Chondrocyte (in vitro differentiated cells): Measurements from ENCODE around the gene UBASH3A. TPM values are rescaled to one million over a fixed set of nuclear protein-coding genes. Genes with fewer than 3 reads are reported as not detected.

ENCODE experiments used
- DNase-seq: peaks from one replicate; pipeline ENCODE4 v3.0.0; 2021; ENCODE audit warnings: mixed read lengths, low spot score
- H3K27ac Mint-ChIP-seq: one replicate; pipeline ENCODE4 v1.8.0; 2021; ENCODE audit warnings: mild to moderate bottlenecking, moderate library complexity, mixed read lengths; ENCODE audit not compliant: unreplicated experiment
- H3K27me3 Mint-ChIP-seq: 2 replicates; pipeline ENCODE4 v1.8.0; 2021; ENCODE audit warnings: low read depth, mixed read lengths
- H3K36me3 Mint-ChIP-seq: 2 replicates; pipeline ENCODE4 v1.8.0; 2021; ENCODE audit warnings: low read depth, mixed read lengths
- H3K4me1 Mint-ChIP-seq: 2 replicates; pipeline ENCODE4 v1.8.0; 2021; ENCODE audit warnings: low read depth, mild to moderate bottlenecking, mixed read lengths
- H3K4me3 Mint-ChIP-seq: one replicate; pipeline ENCODE4 v1.8.0; 2021; ENCODE audit warnings: mild to moderate bottlenecking, moderate library complexity, mixed read lengths; ENCODE audit not compliant: unreplicated experiment
- H3K9me3 Mint-ChIP-seq: 2 replicates; pipeline ENCODE4 v1.8.0; 2021; ENCODE audit warnings: low read depth, mixed read lengths
- total RNA-seq: library from RNA; stranded (reverse); gene quantifications from 3 replicates; pipeline ENCODE4 v1.2.1, GENCODE V29; 2021
- TF ChIP-seq, protein P1 (sequence below): fragments of 200-600 bp; sonication (generic); IDR thresholded peaks from 2 replicates; pipeline ENCODE4 v1.5.0; 2021; ENCODE audit warnings: antibody characterized with exemption, mild to moderate bottlenecking, moderate library complexity

Gene UBASH3A
- total RNA-seq, 1 donor from 2014 or later: not detected

DNA sequence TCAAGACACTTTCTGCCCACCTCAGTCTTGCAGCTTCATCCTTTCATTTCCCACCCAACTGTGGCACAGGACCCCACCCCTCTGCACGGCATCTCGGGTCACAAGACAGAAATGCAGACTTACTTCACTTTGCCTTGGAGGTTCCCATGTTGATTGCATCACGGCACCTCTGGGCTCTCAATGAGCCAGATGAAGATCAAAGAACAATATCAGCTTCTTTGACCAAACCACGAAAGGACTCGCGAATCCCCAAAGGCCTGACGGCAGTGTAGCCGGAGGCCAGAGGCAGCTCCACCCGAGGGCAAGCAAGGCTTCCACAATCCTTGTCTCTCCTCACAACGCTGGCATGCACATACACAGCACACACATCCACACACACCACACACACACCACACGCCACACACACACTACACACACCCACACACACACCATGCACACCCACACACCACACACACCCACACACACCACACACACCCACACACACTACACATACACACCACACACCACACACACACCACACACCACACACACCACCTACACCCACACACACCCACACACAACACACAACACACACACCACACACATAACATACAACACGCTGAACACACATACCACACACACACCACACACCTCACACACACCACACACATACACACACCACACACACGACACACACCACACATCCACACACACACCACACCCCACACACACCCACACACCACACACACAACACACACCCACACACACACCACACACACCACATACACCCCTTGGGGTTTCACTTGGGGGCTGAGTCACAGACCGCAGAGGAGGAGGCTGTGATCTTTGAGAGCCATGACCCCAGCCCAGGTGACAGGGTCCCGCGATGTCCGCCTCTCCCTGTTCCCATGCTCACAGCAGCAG lies 35.8 kb downstream of the UBASH3A start:
- Mint-ChIP-seq H3K9me3 (peaks cover 3% of the 10 kb centered on the region), H3K4me1 (no peaks in the 10 kb centered on the region), H3K27me3 (peaks cover 21% of the 10 kb centered on the region), H3K36me3 (no peaks in the 10 kb centered on the region), H3K27ac (no peak overlapping the region), H3K4me3 (no peak overlapping the region)
- TF ChIP-seq, protein P1, sequence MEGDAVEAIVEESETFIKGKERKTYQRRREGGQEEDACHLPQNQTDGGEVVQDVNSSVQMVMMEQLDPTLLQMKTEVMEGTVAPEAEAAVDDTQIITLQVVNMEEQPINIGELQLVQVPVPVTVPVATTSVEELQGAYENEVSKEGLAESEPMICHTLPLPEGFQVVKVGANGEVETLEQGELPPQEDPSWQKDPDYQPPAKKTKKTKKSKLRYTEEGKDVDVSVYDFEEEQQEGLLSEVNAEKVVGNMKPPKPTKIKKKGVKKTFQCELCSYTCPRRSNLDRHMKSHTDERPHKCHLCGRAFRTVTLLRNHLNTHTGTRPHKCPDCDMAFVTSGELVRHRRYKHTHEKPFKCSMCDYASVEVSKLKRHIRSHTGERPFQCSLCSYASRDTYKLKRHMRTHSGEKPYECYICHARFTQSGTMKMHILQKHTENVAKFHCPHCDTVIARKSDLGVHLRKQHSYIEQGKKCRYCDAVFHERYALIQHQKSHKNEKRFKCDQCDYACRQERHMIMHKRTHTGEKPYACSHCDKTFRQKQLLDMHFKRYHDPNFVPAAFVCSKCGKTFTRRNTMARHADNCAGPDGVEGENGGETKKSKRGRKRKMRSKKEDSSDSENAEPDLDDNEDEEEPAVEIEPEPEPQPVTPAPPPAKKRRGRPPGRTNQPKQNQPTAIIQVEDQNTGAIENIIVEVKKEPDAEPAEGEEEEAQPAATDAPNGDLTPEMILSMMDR: no peak
- DNase-seq: no peak

GRCh38 chr21:42440187-42440792 lies 36.6 kb downstream of the UBASH3A start:
- DNase-seq: no peak
- peaks cover 2% of the 10 kb centered on the region for H3K9me3 Mint-ChIP-seq
- TF ChIP-seq, protein P1: no peak
- H3K4me1 Mint-ChIP-seq: no peaks in the 10 kb centered on the region
- no peak overlapping the region for H3K4me3 Mint-ChIP-seq
- H3K36me3 Mint-ChIP-seq: no peaks in the 10 kb centered on the region
- no peak overlapping the region for H3K27ac Mint-ChIP-seq
- H3K27me3 Mint-ChIP-seq: peaks cover 16% of the 10 kb centered on the region

- H3K4me1 Mint-ChIP-seq: no peaks in the 10 kb centered on the region
- DNase-seq: no peak
- no peaks in the 10 kb centered on the region for H3K9me3 Mint-ChIP-seq
- H3K4me3 Mint-ChIP-seq: no peak overlapping the region
- H3K36me3 Mint-ChIP-seq: no peaks in the 10 kb centered on the region
- no peak overlapping the region for H3K27ac Mint-ChIP-seq
- peaks cover 24% of the 10 kb centered on the region for H3K27me3 Mint-ChIP-seq
- TF ChIP-seq, protein P1: no peak
These were observed 38.3 kb downstream of the UBASH3A start for GRCh38 chr21:42441963-42442362.

- TF ChIP-seq, protein P1: no peak
- no peak for DNase-seq
- no peaks in the 10 kb centered on the region for H3K9me3 Mint-ChIP-seq
- H3K27me3 Mint-ChIP-seq: peaks cover 25% of the 10 kb centered on the region
- no peaks in the 10 kb centered on the region for H3K36me3 Mint-ChIP-seq
- H3K4me1 Mint-ChIP-seq: no peaks in the 10 kb centered on the region
- no peak overlapping the region for H3K27ac Mint-ChIP-seq
- H3K4me3 Mint-ChIP-seq: no peak overlapping the region
These were observed 39.6 kb downstream of the UBASH3A start for GRCh38 chr21:42443181-42443785.
